Mucosa of descending colon (tissue), 3 donors: ENCODE measurements around the gene ZBTB44. TPM values are rescaled to one million over a fixed set of nuclear protein-coding genes. Genes with fewer than 3 reads are reported as not detected.

Experiments used
- ATAC-seq: fragments of 200-7000 bp; cut with Tn5 transposase; one replicate; pipeline ENCODE4 v1.9.1; 2020; ENCODE audit warnings: mild to moderate bottlenecking, moderate library complexity
- DNase-seq, 3 donors: peaks; one replicate each; pipeline ENCODE4 v3.0.0-alpha.2; 2020
- H3K36me3 ChIP-seq: fragments of 200-600 bp; one replicate; pipeline ENCODE4 v1.8.0; 2021; ENCODE audit warnings: low read depth, mild to moderate bottlenecking
- H3K4me1 ChIP-seq: fragments of 200-600 bp; one replicate; pipeline ENCODE4 v1.8.0; 2021; ENCODE audit warnings: low read depth, mild to moderate bottlenecking
- H3K4me3 ChIP-seq: fragments of 200-600 bp; one replicate; pipeline ENCODE4 v1.8.0; 2021; ENCODE audit warnings: mild to moderate bottlenecking
- H3K9me3 ChIP-seq: fragments of 200-600 bp; one replicate; pipeline ENCODE4 v1.8.0; 2021; ENCODE audit warnings: mild to moderate bottlenecking
- CTCF ChIP-seq: fragments of 200-600 bp; IDR thresholded peaks from one replicate; pipeline ENCODE4 v1.8.0; 2022; ENCODE audit warnings: antibody characterized with exemption, mild to moderate bottlenecking
- intact Hi-C, 2 donors: fragments of 100-400 bp; cut with DNase I in 1 of 2; cut with micrococcal nuclease in 1 of 2; formaldehyde crosslinking; loops; one replicate each; pipeline versions ENCODE4 v1.11.0 to v1.11.1; 2022; cut with DNase I, micrococcal nuclease
- total RNA-seq, 3 donors: library from RNA; stranded (reverse); fragmentation: NEBNext Ultra II Directional in 2 of 3; extraction: Animal tissue kit (Norgen Biotek cat#: 25700) in 2 of 3; gene quantifications; one replicate each; pipeline versions ENCODE4 v1.2.1 to v1.2.4, GENCODE V29; 2021 to 2023
- donor health status: DM: no; HTN: no; CAD: no; lungs with moderate emphysema.
- donor health status: DM: no; HTN: no; CAD: no.
- donor health status: DM: no; HTN: yes; CAD: no.

Gene ZBTB44
- total RNA-seq, 3 donors from 2014 or later = 26.5 to 56.8 (median 32.4) TPM

GRCh38 chr11:130214861-130215530, 99.7 kb downstream of the ZBTB44 start:
- DNase-seq (peak in 1 of 3 donors; percentile 14), ATAC-seq (no peak)
- H3K9me3 ChIP-seq = no peaks in the 10 kb centered on the region
- no peak for TF ChIP-seq CTCF
- H3K36me3 ChIP-seq = peaks cover under 1% of the 10 kb centered on the region
- intact Hi-C loops = loop anchor here (10.0 kb wide), 1 partner anchor 650 kb away; no protein-coding TSS in a partner anchor
- no peak overlapping the region for H3K4me3 ChIP-seq
- no peaks in the 10 kb centered on the region for H3K4me1 ChIP-seq

- Histone ChIP-seq H3K4me1 (no peaks in the 10 kb centered on the region), H3K4me3 (no peak overlapping the region), H3K36me3 (peaks cover 3% of the 10 kb centered on the region), H3K9me3 (no peaks in the 10 kb centered on the region)
- ATAC-seq (no peak), DNase-seq (peak in 1 of 3 donors; percentile 4)
- intact Hi-C loops = loop anchor here (10.0 kb wide), 1 partner anchor 651 kb away; no protein-coding TSS in a partner anchor
- no peak for TF ChIP-seq CTCF
These were observed 100.8 kb downstream of the ZBTB44 start for GRCh38 chr11:130213979-130214281.

- Histone ChIP-seq H3K4me1 (no peaks in the 10 kb centered on the region), H3K36me3 (peaks cover 5% of the 10 kb centered on the region), H3K9me3 (no peaks in the 10 kb centered on the region), H3K4me3 (no peak overlapping the region)
- ATAC-seq (peak; percentile 82), DNase-seq (peak in 2 of 3 donors; percentile 77 to 84)
- peak; percentile 90 for TF ChIP-seq CTCF
- intact Hi-C loops = loop anchor here (10.0 kb wide), 1 partner anchor 651 kb away; no protein-coding TSS in a partner anchor
These were observed 101.4 kb downstream of the ZBTB44 start for GRCh38 chr11:130213143-130213978.

- ATAC-seq (peak; percentile 37), DNase-seq (peak in 2 of 3 donors; percentile 15 to 33)
- H3K4me3 ChIP-seq = no peak overlapping the region
- intact Hi-C loops = loop anchor here (10.0 kb wide), 1 partner anchor 652 kb away; no protein-coding TSS in a partner anchor
- H3K36me3 ChIP-seq = peaks cover 6% of the 10 kb centered on the region
- no peaks in the 10 kb centered on the region for H3K9me3 ChIP-seq
- TF ChIP-seq CTCF = no peak
- no peaks in the 10 kb centered on the region for H3K4me1 ChIP-seq
These were observed 102.2 kb downstream of the ZBTB44 start for GRCh38 chr11:130212431-130212961.

GRCh38 chr11:130211781-130212401, 102.8 kb downstream of the ZBTB44 start:
- H3K36me3 ChIP-seq = peaks cover 6% of the 10 kb centered on the region
- no peaks in the 10 kb centered on the region for H3K4me1 ChIP-seq
- intact Hi-C loops = loop anchor here (10.0 kb wide), 1 partner anchor 653 kb away; no protein-coding TSS in a partner anchor
- H3K9me3 ChIP-seq = no peaks in the 10 kb centered on the region
- DNase-seq (peak in 2 of 3 donors; percentile 2 to 33), ATAC-seq (no peak)
- H3K4me3 ChIP-seq = no peak overlapping the region
- TF ChIP-seq CTCF = no peak
